ENCODE measurements around the gene GAK.
A peak's percentile ranks its signal among the peaks of the same experiment; 100 is the strongest.
"Not testable (repeated sequence)": the region's sequence is repeated elsewhere in the genome, so short reads cannot be mapped to it uniquely, and the experiment has no call there.

Gene GAK

GRCh38 chr4:931960-932712 lies at the start of gene GAK, which contains the start of gene TMEM175:
Gene GAK (minus strand): TSS chr4:932316. CDS start chr4:932187, 129 bp downstream.
Gene TMEM175 (plus strand): TSS chr4:932460. CDS start chr4:947740, 15,280 bp downstream.
- no peak for TF ChIP-seq CTCF (IDR thresholded peaks at IDR 0.05; ENCODE audit: borderline replicate concordance, control extremely low read depth, extremely low read depth, insufficient read depth, missing control alignments)
- DNase-seq (ENCODE audit: low spot score), result peak; percentile 98
- in situ Hi-C loops (cut with MboI; ENCODE audit: low sequenced_read_pairs, unreplicated experiment), result no loop called here

- no peak for DNase-seq (ENCODE audit: low spot score)
- in situ Hi-C loops (cut with MboI; ENCODE audit: low sequenced_read_pairs, unreplicated experiment), result no loop called here
- no peak for TF ChIP-seq CTCF (IDR thresholded peaks at IDR 0.05; ENCODE audit: borderline replicate concordance, control extremely low read depth, extremely low read depth, insufficient read depth, missing control alignments)
Observed at GRCh38 chr4:978957-979701, 47.0 kb upstream of the GAK start.

- DNase-seq (ENCODE audit: low spot score); in situ Hi-C loops (cut with MboI; ENCODE audit: low sequenced_read_pairs, unreplicated experiment): not testable (repeated sequence)
Observed at GRCh38 chr4:976016-976415, 43.9 kb upstream of the GAK start.

- no peak for DNase-seq (ENCODE audit: low spot score)
- TF ChIP-seq CTCF (IDR thresholded peaks at IDR 0.05; ENCODE audit: borderline replicate concordance, control extremely low read depth, extremely low read depth, insufficient read depth, missing control alignments), result no peak
- in situ Hi-C loops (cut with MboI; ENCODE audit: low sequenced_read_pairs, unreplicated experiment), result no loop called here
Observed at GRCh38 chr4:974668-975067, 42.6 kb upstream of the GAK start.

- in situ Hi-C loops (cut with MboI; ENCODE audit: low sequenced_read_pairs, unreplicated experiment), result no loop called here
Observed at GRCh38 chr4:973431-974397, 41.6 kb upstream of the GAK start, which contains the start of gene DGKQ. Gene DGKQ (minus strand): TSS chr4:973569. CDS start chr4:973482, 87 bp downstream.

More at GRCh38 chr4:973431-974397, 41.6 kb upstream of the GAK start, which contains the start of gene DGKQ:
- DNase-seq (ENCODE audit: low spot score), result peak; percentile 100
- no peak for TF ChIP-seq CTCF (IDR thresholded peaks at IDR 0.05; ENCODE audit: borderline replicate concordance, control extremely low read depth, extremely low read depth, insufficient read depth, missing control alignments)
